GM21619 (cell line): ENCODE measurements around the gene TLR6.

Source experiments
- ATAC-seq: cut with Tn5 transposase; IDR thresholded peaks from one replicate; pipeline ENCODE4 v1.9.1; 2021; ENCODE audit not compliant: unreplicated experiment

Gene TLR6

DNA sequence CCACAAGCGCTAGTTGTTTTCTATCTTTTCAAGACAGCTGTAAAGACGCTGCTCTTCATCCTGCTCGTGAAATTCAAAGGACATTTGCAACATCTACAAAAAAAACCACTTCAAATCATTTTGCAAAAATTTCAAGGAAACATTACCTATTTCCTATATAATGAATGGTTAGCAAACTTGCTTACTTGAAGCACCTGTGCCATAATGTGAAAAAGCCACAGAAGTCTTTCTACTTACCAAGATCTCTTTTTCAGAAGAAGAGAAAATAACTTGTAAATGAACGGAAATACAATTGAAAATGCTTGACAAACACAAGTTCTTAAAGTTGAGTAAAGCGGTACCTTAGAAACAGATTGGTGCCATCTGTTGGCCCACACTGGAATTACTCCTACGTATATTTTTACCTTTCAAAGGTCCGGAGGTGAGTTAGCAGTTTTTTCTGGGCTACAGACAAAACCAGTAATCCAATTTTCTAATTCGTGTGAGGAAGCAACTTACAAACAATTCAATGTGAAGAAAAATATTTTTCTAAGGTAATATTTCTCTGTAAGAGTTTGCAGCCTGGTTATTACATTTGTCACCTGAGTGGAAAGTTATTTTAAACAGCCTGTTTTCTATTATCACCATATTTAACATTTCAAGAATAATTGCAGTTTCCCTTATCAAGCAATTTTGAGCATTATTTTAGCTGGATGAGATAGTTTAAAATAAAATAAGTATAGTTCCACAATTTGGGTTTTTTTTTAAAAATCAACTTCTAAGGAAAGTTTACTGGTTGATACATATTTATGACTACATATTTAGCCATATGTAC, at the start of gene TLR6:
TSS of gene TLR6 (minus strand) at position 294 of the 814 bp plus-strand sequence. CDS start 27,344 bp downstream, outside the sequence.
- ATAC-seq, result peak; percentile 40

DNA sequence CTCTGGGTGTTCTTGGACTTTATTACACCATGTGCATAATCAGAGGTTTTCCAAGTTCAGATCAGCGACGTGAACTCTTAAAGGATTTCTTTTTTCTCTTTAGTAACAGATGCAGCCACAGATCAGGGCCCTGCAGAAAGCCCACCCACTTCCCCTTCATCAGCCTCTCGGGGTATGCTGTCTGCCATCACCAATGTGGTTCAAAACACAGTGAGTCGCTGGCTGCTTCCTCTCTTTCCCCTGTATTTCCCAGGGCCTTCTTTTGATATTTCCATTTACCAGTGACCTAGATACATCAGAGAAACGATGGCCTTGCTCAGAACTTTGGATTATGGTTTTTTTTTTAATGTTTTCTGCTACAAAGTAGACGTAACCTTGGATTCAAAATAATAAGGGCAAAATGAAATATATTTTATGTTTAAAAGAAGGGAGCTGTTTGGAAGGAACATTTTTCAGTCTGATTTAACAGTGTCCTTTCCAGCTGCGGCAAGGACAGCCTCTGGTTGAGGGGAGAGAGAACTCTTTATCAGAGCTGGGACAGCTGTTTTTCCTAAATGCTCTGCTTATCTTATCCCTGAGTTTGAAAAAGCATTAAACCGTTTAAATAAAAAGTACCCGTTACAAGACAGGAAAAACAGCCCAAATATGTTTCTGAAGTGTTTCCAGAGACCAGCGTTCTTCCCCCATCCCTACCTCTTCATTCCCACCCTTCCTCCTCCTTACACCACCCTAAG, 49.2 kb upstream of the TLR6 start:
- ATAC-seq, result no peak

- ATAC-seq, result no peak
Measured at GRCh38 chr4:38904682-38905081, 48.1 kb upstream of the TLR6 start.

DNA sequence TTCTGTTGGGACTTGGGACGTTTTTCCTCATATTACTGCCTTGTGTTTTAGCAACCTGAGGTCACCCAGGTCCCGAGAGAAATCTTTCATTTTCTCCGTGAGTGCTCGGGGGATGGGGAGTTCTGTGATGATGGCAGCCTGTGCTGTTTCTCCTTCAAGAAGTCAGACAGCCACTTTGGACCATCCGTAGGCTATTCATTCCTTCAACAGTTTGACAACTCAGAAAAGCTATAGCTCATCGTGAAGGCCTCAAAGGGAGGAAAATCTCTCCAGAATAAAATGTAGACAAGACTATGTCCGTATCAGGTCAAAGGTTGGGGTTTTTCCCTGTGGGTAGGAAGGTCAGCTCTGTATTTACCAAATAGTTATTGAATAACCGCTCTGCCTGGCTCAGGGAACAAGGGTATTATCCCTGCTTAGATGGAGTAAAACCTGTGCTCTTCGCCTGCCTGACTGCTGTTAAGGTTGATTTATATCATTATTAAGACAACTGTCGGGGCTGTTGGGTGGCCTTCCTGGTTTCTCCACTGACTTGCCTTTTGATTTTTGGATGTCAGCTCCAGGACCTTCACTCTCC, 47.6 kb upstream of the TLR6 start:
- no peak for ATAC-seq

GRCh38 chr4:38902695-38903094, 46.1 kb upstream of the TLR6 start:
- no peak for ATAC-seq

- no peak for ATAC-seq
Measured at GRCh38 chr4:38902221-38902620, 45.6 kb upstream of the TLR6 start.

- no peak for ATAC-seq
Measured at GRCh38 chr4:38898245-38898644, 41.6 kb upstream of the TLR6 start.

- ATAC-seq, result no peak
Measured at GRCh38 chr4:38896940-38897339, 40.3 kb upstream of the TLR6 start.

DNA sequence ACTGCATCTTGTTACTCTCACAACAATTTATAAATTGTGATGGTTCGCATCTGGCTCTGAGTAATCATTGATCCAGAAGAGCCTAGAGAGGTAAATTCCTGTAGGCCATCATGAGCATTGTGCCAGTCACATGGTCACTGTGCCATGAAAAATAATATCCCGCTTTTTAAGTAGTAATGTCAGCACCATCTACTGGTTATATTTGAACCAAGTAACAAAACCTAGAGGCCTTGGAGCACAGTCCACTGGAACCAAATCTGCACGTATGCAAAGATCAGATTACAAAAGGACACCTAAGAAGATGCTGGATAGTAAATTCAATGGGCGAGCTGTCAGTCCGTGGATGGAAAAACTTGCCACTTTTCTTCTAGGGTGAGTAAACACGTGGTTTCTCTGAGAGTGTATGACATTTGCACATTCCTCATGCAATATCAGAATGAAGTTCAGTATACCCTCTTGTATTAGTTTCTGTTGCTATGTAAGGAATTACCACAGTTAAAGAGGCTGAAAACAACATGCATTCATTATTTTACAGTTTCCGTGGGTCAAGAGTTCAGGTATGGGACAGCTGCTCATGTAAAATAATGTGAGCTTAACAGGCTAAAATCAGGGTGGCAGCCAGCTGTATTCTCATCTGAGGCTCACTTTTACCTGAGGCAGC, 37.8 kb upstream of the TLR6 start:
- ATAC-seq, result no peak

DNA sequence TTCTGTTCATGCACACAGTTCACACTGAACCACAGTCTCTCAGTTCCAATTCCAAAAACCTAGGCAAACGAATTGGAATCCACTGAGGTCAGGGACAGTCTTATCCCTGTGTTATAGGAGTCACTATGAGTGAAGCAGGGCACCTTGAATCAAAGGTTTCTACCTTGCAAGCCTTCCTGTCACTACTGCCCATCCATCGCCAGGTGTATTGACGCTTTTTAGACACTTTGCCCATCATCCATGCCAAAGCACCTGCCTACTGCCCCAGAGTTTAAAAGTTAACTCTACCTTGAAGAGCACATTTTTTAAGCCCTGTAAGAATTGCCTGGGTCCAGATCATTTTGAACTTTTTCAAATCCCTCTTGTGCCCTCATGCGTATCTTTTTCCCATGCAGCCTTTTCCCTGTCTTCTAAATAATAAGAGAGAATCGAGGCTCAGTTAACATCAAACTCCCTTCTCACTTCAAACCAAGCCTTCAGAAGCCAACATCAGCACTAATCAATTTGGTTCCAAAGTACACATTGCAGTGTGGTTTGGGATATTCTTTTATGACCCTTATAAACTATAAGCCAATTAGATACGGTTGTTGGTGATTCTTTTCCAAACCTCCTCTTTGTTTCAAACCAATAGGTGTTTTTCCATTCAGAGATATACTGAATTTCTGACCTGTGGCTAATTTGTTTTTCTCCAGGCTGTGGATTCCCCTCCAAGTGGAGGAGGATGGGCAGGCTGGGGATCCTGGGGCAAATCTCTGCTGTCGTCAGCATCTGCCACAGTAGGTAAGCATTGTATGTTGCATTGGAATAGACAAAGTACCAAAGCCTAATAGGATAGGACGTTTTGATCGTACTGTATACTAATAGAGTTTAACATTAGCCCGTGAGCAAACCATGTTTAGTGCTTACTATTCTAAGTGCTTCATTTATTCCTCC, 34.7 kb upstream of the TLR6 start:
- ATAC-seq, result no peak

- no peak for ATAC-seq
Measured at GRCh38 chr4:38889143-38889542, 32.5 kb upstream of the TLR6 start.

- no peak for ATAC-seq
Measured at GRCh38 chr4:38884254-38884653, 27.6 kb upstream of the TLR6 start.

- no peak for ATAC-seq
Measured at GRCh38 chr4:38876636-38877035, 20.0 kb upstream of the TLR6 start.

- ATAC-seq, result no peak
Measured at GRCh38 chr4:38873290-38873944, 16.8 kb upstream of the TLR6 start.

GRCh38 chr4:38872620-38873019, 16.0 kb upstream of the TLR6 start:
- ATAC-seq, result no peak

- no peak for ATAC-seq
Measured at GRCh38 chr4:38871593-38871992, 15.0 kb upstream of the TLR6 start.

DNA sequence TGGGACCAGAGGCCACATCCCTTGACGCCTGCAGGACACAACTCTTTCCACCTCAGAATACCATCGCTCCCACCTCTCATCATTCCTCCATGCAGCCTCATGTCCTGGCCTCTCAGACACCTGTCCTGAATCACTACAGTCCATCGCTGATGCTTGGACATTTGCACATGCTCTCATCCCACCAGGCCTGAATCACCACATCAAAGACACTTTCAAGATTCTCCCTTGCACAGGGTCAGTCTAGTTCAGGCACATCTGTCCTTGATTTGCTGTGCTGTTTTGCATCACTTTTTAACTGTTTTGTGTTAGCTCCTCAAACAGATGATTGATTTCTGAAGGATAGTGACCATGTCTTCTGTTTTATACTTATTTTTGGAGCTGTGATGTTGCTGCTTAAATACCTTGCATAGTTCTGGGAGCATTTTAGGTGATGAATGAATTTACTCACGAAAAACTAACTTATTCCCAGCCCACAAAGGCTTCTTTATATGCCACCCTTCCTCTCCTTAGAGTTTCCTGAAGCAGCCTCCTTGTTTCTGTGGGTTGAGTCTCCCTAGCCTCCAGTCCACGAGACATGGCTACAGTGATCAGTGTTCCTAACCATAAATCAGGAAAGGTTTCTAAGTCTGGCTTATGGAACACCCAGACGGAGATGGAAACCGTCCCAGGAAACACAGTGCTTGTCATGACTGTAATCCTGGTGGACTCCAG, 13.6 kb upstream of the TLR6 start:
- no peak for ATAC-seq

DNA sequence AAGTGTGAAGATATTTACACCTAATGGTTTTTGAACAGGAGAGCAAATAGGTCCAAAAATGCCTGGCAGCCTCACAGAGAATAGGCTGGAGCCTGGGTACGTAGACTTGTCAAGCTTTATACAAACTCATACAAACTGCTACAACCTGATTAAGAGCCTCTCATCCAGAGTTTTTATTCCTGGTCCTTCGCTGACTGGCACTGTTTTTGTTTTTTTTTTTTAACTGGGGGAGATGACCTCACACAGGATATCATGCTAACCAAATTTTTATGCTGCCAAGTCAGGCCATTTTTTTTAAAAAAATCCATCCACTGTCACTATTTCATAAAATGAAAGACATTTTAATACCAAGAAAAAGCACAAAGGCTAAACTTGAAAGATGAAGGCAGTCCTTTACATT, 12.9 kb upstream of the TLR6 start:
- no peak for ATAC-seq
